Stimulated activated CD4-positive, alpha-beta T cell treated with anti-CD3 and anti-CD28 coated beads, TNF-alpha, amount 100 ng/mL, for 1 hour (primary cell): ENCODE measurements around the gene TGFBR1.
"Not testable (repeated sequence)": the region's sequence is repeated elsewhere in the genome, so short reads cannot be mapped to it uniquely, and the experiment has no call there.

Source experiments
- DNase-seq, 3 donors: peaks; one replicate each; pipeline ENCODE4 v3.0.0-alpha.2; 2020; ENCODE audit warnings: low read depth in 3 of 3, low spot score in 1 of 3

The TGFBR1 gene

DNA sequence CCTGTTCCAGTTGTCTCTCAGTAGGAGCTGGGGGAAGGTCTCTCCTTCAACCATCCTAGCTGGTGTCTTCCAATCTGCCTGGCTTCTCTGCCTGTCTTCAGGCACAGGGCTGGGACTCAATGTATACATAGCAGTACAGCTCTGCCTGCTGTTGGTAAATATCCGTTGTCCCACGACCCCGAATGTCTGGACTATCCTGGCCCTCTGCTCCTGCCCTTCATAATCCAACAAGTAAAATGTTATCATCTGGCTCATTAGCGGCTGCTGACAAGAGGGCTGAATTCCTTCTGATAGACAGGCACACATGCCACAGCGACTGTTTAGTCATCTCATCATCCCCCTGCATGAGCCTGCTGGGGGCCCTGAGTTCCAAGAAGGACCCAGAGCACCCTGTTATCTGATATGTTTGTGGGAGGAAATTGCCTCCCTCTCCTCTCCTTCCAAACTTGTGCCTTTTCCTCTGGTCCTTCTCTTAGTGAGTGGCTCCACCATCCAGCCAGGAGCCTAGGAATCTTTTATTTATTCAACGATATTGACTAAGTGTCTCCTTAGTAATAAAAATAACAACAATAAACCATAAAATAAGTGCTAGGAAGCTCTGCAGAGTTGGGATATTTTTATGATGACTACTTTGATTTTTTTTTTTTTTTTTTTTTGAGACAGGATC is 29.5 kb upstream of the TGFBR1 start:
- no peak for DNase-seq

DNA sequence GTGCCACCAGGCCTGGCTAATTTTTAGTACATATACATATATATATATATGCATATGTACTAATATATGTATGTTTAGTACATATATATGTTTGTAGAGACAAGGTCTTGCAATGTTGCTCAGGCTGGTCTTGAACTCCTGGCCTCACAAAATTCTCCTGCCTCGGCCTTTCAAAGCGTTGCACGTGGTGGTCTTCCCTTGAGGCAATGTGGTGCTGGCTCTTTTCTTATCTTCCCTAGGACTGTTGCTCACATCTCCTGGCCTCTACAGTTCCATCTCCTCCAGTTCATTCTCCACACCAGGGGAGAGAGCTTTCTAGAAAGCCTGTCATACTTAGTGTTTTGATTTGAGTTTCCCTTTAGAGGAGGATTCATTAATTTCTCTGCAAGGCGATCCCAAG is 28.9 kb upstream of the TGFBR1 start:
- no peak for DNase-seq

DNA sequence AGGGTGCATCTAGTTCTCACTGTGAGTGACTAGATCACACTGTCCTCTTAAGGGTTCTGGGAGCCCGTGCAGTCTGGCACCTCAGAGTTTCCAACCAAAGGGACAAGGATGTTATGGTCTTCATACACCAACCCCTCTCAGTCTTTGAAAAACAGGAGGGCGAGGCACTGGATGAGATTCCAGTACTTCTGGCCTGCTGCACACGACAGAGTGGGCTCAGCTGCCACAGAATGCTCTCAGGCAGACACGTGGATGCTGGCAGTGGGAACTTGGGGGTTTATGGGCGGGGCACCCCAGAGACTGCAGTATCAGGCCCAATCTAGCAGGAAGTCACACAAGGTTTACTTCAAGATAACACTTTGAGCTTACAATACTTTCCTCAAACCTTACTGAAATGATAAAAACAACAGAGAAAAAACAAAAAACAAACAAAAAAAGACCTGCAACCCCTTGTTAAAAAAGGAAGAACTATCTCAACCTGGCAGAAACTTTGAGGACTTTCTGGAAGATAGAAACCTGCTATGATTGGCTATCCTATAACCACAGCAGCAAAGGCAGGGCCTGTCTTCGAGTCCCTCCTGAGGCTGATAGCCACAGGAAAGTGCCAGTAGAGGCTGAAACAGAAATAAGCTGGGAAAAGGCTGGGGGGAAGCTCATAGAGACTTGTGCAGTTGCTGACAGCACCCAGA is 28.3 kb upstream of the TGFBR1 start:
- DNase-seq: no peak

- DNase-seq: no peak
These were observed 26.2 kb upstream of the TGFBR1 start for GRCh38 chr9:99078717-99079116.

DNA sequence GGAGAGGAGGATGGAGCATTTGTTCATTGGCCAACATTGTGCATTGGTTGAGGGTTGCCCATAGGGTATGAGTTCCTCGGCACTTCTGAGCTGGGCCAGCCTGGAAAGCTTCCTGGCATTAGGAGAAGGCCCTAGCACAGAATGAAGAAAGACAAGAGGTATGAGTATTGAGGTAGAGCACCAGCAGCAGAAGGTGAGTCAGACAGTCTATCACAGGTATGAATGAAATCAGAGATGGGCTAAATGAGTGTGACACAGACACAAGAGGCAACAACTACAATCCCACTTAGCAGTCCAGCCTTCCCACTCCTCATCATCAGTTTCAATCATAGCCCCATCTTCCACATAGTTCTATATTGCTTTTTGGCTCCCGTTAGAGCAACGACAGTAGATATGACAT is 25.4 kb upstream of the TGFBR1 start:
- DNase-seq: no peak

DNA sequence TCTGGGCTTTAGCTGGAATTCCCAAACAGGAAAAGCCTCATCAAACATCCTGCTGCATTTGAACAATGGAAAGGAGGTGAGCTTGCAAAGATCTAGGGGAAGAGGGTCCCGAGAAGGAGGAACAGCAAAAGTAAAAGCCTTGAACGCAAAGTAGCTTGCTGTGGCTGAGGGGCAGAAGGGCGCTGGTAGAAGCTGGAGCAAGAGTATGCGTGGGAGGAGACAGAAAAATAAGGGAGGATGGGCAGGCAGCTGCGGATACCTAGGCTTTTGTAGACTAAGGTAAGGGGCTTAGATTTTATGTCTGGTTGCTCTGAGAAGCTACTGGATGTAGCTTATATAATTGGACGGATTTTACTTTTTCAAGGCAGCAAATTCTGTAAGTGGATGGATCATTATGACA is 21.9 kb upstream of the TGFBR1 start:
- no peak for DNase-seq

GRCh38 chr9:99085949-99086948 is 18.7 kb upstream of the TGFBR1 start:
- no peak for DNase-seq

GRCh38 chr9:99087462-99087861 is 17.5 kb upstream of the TGFBR1 start:
- DNase-seq: no peak

DNA sequence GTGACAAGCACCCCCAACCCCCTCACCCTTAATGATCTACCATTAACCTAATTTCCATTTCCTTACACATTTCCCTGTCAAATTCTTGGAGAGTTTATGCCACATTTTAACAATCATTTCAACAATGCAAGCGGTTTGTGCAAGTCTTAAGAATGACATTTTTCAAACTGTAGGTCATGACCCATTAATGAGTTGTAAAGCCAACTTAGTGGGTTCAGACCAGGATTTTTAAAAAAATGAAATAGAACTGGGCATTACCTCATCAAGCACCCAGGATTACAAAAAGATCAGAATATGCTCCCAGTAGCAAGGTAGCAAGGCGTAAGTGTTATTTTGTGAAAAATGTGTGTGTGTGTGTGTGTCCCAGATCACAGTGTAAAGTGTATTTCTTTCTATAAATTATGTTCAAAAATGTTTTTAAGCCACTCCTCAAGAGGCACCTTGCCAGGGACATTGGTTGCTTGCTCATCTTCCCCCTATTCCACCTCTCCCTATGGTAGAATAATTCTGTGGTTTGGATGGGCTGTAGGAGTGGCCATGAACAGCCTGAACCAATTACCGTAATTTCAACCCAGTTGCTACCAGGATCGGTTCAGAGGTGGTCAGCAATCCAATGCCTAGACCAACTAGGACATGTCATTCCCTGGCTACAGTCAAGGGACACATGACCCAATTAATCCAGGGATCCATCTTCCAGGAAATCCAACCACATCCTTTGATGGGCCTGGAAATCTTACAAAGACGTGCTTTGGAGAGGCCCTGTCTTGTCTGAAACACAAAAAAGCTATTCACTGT is 14.4 kb upstream of the TGFBR1 start:
- no peak for DNase-seq

DNA sequence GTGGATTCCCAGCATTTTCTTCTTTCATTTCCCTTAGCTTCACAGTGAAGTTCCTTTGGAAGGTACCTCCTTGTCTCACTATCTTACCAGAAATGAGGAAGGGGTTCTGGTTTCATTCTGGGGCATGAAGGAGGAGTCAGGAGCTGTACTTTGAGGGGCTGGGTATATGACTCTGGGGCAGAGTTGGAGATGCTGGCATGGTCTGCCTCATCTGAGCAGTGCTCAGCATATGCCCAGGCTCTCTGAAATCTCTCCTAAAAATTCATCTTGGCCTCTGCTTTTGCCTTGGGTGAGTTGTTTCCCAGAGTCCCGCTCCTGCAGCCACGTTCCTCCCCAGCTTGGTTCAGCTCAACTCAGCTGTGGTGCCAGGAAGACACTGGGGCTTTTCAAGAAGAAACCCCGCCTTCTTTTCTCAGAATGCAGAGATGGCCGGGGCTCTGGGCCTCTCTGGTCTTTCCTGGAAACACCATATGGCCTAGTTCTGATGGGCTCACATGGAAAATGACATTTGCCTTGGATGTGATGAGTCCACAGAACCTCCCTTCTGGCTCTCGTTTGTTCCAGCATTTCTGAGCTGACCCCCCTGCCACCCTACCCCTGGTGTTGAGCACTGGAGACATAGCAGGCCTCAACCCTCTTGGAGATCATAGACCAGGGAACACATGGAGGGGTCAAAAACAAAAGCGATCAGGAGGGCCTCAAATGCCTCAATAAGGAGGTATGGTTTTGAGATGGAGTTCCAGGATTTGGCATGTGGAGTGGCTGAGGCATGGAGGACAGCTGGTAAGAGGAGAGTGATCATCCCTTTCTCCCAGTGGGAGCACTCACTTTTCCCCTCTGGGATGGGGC is 12.0 kb upstream of the TGFBR1 start:
- DNase-seq: no peak

GRCh38 chr9:99093492-99093791 is 11.5 kb upstream of the TGFBR1 start:
- DNase-seq: no peak

DNA sequence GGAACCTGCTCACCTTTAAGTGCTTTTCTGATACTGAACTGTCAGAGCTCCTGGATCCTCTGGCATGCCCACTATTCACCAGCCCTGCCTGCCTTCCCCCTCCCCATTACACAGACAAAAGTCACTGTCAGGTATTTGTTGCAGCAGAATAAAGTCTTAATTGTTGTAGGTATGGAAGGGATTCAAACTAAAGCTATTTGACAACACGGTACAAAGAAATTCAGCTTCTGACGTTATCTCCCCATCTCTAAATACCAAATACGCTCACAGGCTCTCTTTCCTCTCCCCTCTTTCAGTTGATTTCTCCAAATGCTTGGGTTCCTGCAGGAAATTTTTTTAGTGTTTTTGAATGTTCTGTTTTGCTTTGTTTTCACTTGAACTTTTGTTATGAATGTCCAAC is 9.3 kb upstream of the TGFBR1 start:
- DNase-seq: no peak

- no peak for DNase-seq
These were observed 8.5 kb upstream of the TGFBR1 start for GRCh38 chr9:99096409-99096808.

GRCh38 chr9:99099806-99100585 is 4.9 kb upstream of the TGFBR1 start:
- DNase-seq: not testable (repeated sequence)

GRCh38 chr9:99101271-99101670 is 3.6 kb upstream of the TGFBR1 start:
- DNase-seq: no peak

DNA sequence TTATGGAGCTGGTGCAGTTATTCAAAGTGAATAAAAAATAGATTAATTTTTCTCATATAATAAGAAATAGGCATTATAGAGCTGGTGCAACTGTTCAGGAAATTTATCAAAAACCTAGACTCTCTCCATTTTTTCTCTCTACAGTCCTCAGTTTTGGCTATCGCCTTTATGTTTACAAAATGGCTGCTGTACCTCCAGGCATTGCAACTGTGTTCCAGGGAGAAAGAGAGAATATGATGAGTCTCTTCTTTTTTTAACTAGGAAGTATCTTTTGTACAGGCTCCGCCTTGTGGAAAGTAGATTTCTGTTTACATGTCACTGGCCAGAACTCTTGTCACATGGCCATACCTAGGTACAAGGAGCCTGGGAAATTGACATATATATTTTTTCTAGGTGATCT is 3.1 kb upstream of the TGFBR1 start:
- no peak for DNase-seq

DNA sequence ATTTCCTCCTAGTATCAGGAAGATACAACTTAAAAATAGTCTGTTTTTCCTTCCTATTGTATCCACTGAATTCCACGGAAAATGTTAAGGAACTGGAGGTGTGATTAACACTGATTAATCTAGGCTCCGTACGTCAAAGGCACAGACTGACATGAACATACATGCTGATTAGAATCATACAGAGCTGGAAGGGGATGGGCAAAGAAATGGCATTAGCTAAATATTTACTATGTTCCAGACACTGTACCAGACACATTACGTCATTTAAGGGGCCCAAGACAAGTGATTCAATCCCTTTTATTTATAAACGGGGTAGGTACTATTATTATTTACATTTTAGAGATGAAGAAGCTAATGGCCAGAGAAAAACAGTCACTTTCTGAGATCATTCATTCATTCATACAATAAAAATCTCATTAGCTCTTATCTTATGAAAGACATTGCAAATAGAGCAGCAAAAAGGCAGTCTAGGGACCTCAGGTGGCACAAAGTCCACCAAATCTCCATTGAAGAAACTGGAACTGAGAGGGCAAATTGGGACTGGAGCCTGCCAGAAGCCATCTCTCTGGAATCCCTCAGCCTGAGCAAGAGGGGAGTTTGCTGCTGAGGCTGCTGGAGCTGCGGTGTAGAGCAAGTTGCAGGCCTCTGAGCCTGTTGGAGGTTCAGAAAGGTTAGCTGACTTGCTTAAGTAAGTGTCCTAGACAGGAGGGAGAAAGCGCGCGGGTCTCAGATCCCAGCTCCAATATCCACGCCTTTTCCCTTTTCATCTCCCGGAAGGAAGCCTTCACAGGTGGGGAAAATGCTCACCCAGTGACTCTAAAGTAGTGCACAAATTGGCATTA is 1.6 kb upstream of the TGFBR1 start:
- no peak for DNase-seq

- no peak for DNase-seq
These were observed 933 bp upstream of the TGFBR1 start for GRCh38 chr9:99103901-99104458.
